Nephron (organoid): ENCODE data around the gene PREB.
"Not testable (repeated sequence)": the region's sequence is repeated elsewhere in the genome, so short reads cannot be mapped to it uniquely, and the experiment has no call there.

Experiments used
- H3K27ac Mint-ChIP-seq, 3 experiments: 2 replicates each; pipeline ENCODE4 v1.8.0; 2020; ENCODE audit warnings: mixed read lengths in 3 of 3, mild to moderate bottlenecking in 2 of 3, moderate library complexity in 1 of 3
- H3K27me3 Mint-ChIP-seq: 2 replicates; pipeline ENCODE4 v1.8.0; 2021; ENCODE audit warnings: low read depth, mild to moderate bottlenecking, moderate library complexity, mixed read lengths
- H3K36me3 Mint-ChIP-seq: 2 replicates; pipeline ENCODE4 v1.8.0; 2020; ENCODE audit warnings: low read depth, mixed read lengths
- H3K4me1 Mint-ChIP-seq: 2 replicates; pipeline ENCODE4 v1.8.0; 2020; ENCODE audit warnings: mixed read lengths
- H3K4me3 Mint-ChIP-seq, 3 experiments: 2 replicates each; pipeline ENCODE4 v1.8.0; 2020; ENCODE audit warnings: mild to moderate bottlenecking in 3 of 3, mixed read lengths in 3 of 3, moderate library complexity in 2 of 3
- H3K9me3 Mint-ChIP-seq: 2 replicates; pipeline ENCODE4 v1.8.0; 2020; ENCODE audit warnings: mixed read lengths
- CTCF ChIP-seq, 3 experiments: fragments of 200-600 bp; sonication (generic); IDR thresholded peaks; one replicate each; pipeline ENCODE4 v1.5.0; 2021; ENCODE audit warnings: antibody characterized with exemption in 3 of 3; ENCODE audit not compliant: unreplicated experiment in 3 of 3

PREB gene

GRCh38 chr2:27177441-27178351, 43.3 kb upstream of the PREB start:
- Mint-ChIP-seq H3K27ac (no peak overlapping the region), H3K4me3 (no peak overlapping the region), H3K27me3 (peaks cover 17% of the 10 kb centered on the region), H3K36me3 (no peaks in the 10 kb centered on the region), H3K9me3 (no peaks in the 10 kb centered on the region), H3K4me1 (no peaks in the 10 kb centered on the region)
- no peak for TF ChIP-seq CTCF (IDR thresholded peaks at IDR 0.05; ENCODE audit: unreplicated experiment in 3 of 3)

GRCh38 chr2:27175781-27176180, 41.3 kb upstream of the PREB start:
- H3K27ac Mint-ChIP-seq, H3K4me3 Mint-ChIP-seq, H3K4me1 Mint-ChIP-seq, H3K9me3 Mint-ChIP-seq, H3K36me3 Mint-ChIP-seq: not testable (repeated sequence)
- H3K27me3 Mint-ChIP-seq = peaks cover 14% of the 10 kb centered on the region

- Mint-ChIP-seq H3K36me3 (no peaks in the 10 kb centered on the region), H3K27ac (no peak overlapping the region), H3K9me3 (no peaks in the 10 kb centered on the region), H3K4me3 (no peak overlapping the region), H3K27me3 (peaks cover 13% of the 10 kb centered on the region), H3K4me1 (no peaks in the 10 kb centered on the region)
- TF ChIP-seq CTCF (IDR thresholded peaks at IDR 0.05; ENCODE audit: unreplicated experiment in 3 of 3) = no peak
These were observed 40.9 kb upstream of the PREB start for GRCh38 chr2:27175330-27175729.

- no peaks in the 10 kb centered on the region for H3K36me3 Mint-ChIP-seq
- no peaks in the 10 kb centered on the region for H3K9me3 Mint-ChIP-seq
- H3K4me3 Mint-ChIP-seq = no peak overlapping the region
- peaks cover 20% of the 10 kb centered on the region for H3K27me3 Mint-ChIP-seq
- no peak overlapping the region for H3K27ac Mint-ChIP-seq
- no peak for TF ChIP-seq CTCF (IDR thresholded peaks at IDR 0.05; ENCODE audit: unreplicated experiment in 3 of 3)
- H3K4me1 Mint-ChIP-seq = no peaks in the 10 kb centered on the region
These were observed 40.2 kb upstream of the PREB start for GRCh38 chr2:27174638-27175037.

GRCh38 chr2:27171351-27171848, 37.0 kb upstream of the PREB start:
- H3K4me1 Mint-ChIP-seq = no peaks in the 10 kb centered on the region
- H3K27ac Mint-ChIP-seq = no peak overlapping the region
- H3K36me3 Mint-ChIP-seq = no peaks in the 10 kb centered on the region

More at GRCh38 chr2:27171351-27171848, 37.0 kb upstream of the PREB start:
- H3K27me3 Mint-ChIP-seq = peaks cover 18% of the 10 kb centered on the region
- TF ChIP-seq CTCF (IDR thresholded peaks at IDR 0.05; ENCODE audit: unreplicated experiment in 3 of 3) = no peak
- no peaks in the 10 kb centered on the region for H3K9me3 Mint-ChIP-seq
- no peak overlapping the region for H3K4me3 Mint-ChIP-seq
